B cell (primary cell): ENCODE measurements around the gene EID2B. TPM values are rescaled to one million over a fixed set of nuclear protein-coding genes. Genes with fewer than 3 reads are reported as not detected.
A peak's percentile ranks its signal among the peaks of the same experiment; 100 is the strongest.

ENCODE experiments used
- ATAC-seq: fragments of 200-7000 bp; cut with Tn5 transposase; one replicate; pipeline ENCODE4 v1.10.0; 2021; ENCODE audit warnings: low read depth, mild to moderate bottlenecking, moderate number of reproducible peaks, moderate library complexity
- CTCF ChIA-PET: fragments of 350-600 bp; sonication (Branson Sonifier 250); formaldehyde crosslinking; loops from one replicate; lab custom pipeline; 2021; ENCODE audit warnings: antibody characterized with exemption, inconsistent platforms; lab: Charles Lee
- POLR2A ChIA-PET: fragments of 350-600 bp; sonication (Branson Sonifier 250); formaldehyde crosslinking; loops from one replicate; lab custom pipeline; 2021; ENCODE audit warnings: antibody characterized with exemption; lab: Charles Lee
- DNase-seq: peaks from one replicate; pipeline ENCODE4 v3.0.0; 2013
- H2AFZ ChIP-seq: 2 replicates; pipeline ENCODE4 v1.6.1; 2012; ENCODE audit warnings: mild to moderate bottlenecking, low read depth, low read length; ENCODE audit not compliant: insufficient read depth, poor library complexity, severe bottlenecking
- H3K27ac ChIP-seq, 2 donors: 1 replicate in 1 of 2; 2 replicates in 1 of 2; pipeline ENCODE4 v1.5.1; 2012 to 2013; ENCODE audit warnings: low read length in 2 of 2, mild to moderate bottlenecking in 2 of 2, moderate library complexity in 1 of 2
- H3K27me3 ChIP-seq, 4 experiments: fragments of 200-600 bp in 1 of 4; sonication (generic) in 1 of 4; replicated peaks in 1 of 4; 1 replicate in 2 of 4; 2 replicates in 2 of 4; pipeline versions ENCODE4 v1.6.1 to v1.7.0; 2013 to 2016; ENCODE audit warnings: low read length in 3 of 4, mild to moderate bottlenecking in 2 of 4, mixed read lengths in 1 of 4, moderate library complexity in 1 of 4; ENCODE audit not compliant: insufficient read depth in 4 of 4, control insufficient read depth in 3 of 4; ENCODE audit errors: control extremely low read depth in 1 of 4
- H3K36me3 ChIP-seq, 2 experiments: replicated peaks in 1 of 2; 1 replicate in 1 of 2; 2 replicates in 1 of 2; pipeline versions ENCODE4 v1.6.1 to v1.7.1; 2013; ENCODE audit warnings: low read length in 1 of 2; ENCODE audit not compliant: insufficient read depth in 2 of 2, control insufficient read depth in 1 of 2; ENCODE audit errors: control extremely low read depth in 1 of 2, extremely low read depth in 1 of 2
- H3K4me1 ChIP-seq, 2 donors: fragments of 200-600 bp in 1 of 2; sonication (generic) in 1 of 2; 1 replicate in 1 of 2; 2 replicates in 1 of 2; pipeline versions ENCODE4 v1.5.1 to v1.6.1; 2013 to 2017; ENCODE audit warnings: low read length in 2 of 2; ENCODE audit not compliant: control insufficient read depth in 2 of 2, insufficient read depth in 2 of 2
- H3K4me2 ChIP-seq: replicated peaks from 2 replicates; pipeline ENCODE3; 2012; ENCODE audit warnings: mild to moderate bottlenecking, low read depth, low read length; ENCODE audit not compliant: poor library complexity, severe bottlenecking
- H3K4me3 ChIP-seq, 5 experiments: fragments of 200-600 bp in 1 of 5; sonication (generic) in 1 of 5; 1 replicate in 3 of 5; 2 replicates in 2 of 5; pipeline versions ENCODE4 v1.5.1 to v1.7.0; 2011 to 2016; ENCODE audit warnings: low read length in 4 of 5, mild to moderate bottlenecking in 4 of 5, low read depth in 2 of 5, control low read depth in 1 of 5, moderate library complexity in 1 of 5; ENCODE audit not compliant: insufficient read depth in 1 of 5; ENCODE audit errors: control extremely low read depth in 1 of 5, extremely low read depth in 1 of 5
- H3K79me2 ChIP-seq: fragments of 200-600 bp; sonication (generic); one replicate; pipeline ENCODE4 v1.6.0; 2016; ENCODE audit warnings: low read length; ENCODE audit not compliant: control insufficient read depth, insufficient read depth
- H3K9ac ChIP-seq: fragments of 200-600 bp; sonication (generic); 2 replicates; pipeline ENCODE4 v1.6.1; 2017; ENCODE audit warnings: mild to moderate bottlenecking, low read length, moderate library complexity
- H3K9me3 ChIP-seq, 3 donors: one replicate each; pipeline versions ENCODE4 v1.6.1 to v1.7.1; 2013; ENCODE audit warnings: low read length in 2 of 3; ENCODE audit not compliant: control insufficient read depth in 2 of 3, insufficient read depth in 1 of 3; ENCODE audit errors: control extremely low read depth in 1 of 3
- H4K20me1 ChIP-seq: 2 replicates; pipeline ENCODE4 v1.6.0; 2012; ENCODE audit warnings: mild to moderate bottlenecking, low read length; ENCODE audit not compliant: insufficient read depth, control insufficient read depth, poor library complexity, severe bottlenecking
- H3K27ac Mint-ChIP-seq: one replicate; pipeline ENCODE4 v1.8.0; 2021; ENCODE audit warnings: mixed read lengths
- H3K27me3 Mint-ChIP-seq: one replicate; pipeline ENCODE4 v1.8.0; 2021; ENCODE audit warnings: mixed read lengths
- H3K4me1 Mint-ChIP-seq: one replicate; pipeline ENCODE4 v1.8.0; 2021; ENCODE audit warnings: mixed read lengths
- H3K4me3 Mint-ChIP-seq: one replicate; pipeline ENCODE4 v1.8.0; 2021; ENCODE audit warnings: mixed read lengths
- H3K9me3 Mint-ChIP-seq: one replicate; pipeline ENCODE4 v1.8.0; 2022; ENCODE audit warnings: mixed read lengths; ENCODE audit not compliant: insufficient read depth
- EZH2 ChIP-seq: IDR thresholded peaks from 2 replicates; pipeline ENCODE4 v1.6.1; 2012; ENCODE audit warnings: borderline replicate concordance, low read depth, mild to moderate bottlenecking, moderate library complexity, low read length; ENCODE audit not compliant: insufficient read depth, poor library complexity, severe bottlenecking
- WGBS: methylation state at CpG from one replicate; pipeline ENCODE4 v1.1.5; 2013; ENCODE audit warnings: missing lambda C conversion rate; ENCODE audit not compliant: insufficient coverage; 5-methylcytosine and 5-hydroxymethylcytosine counted together
- intact Hi-C: fragments of 100-400 bp; cut with micrococcal nuclease; formaldehyde crosslinking; loops from one replicate; pipeline ENCODE4 v1.10.0; 2022
- polyA plus RNA-seq: library from polyadenylated mRNA; depleted of rRNA; stranded (reverse); fragments of >200 nt; gene quantifications from 2 replicates; pipeline ENCODE4 v1.2.3, GENCODE V29; 2012
- total RNA-seq, 2 donors: library from RNA; stranded (reverse); fragments of 120-200 nt in 1 of 2; gene quantifications; 1 replicate in 1 of 2; 2 replicates in 1 of 2; pipeline versions ENCODE4 v1.2.3 to v1.2.4, GENCODE V29; 2013 to 2022
- TF ChIP-seq, protein P1 (sequence below): fragments of 200-600 bp; IDR thresholded peaks from one replicate; pipeline ENCODE4 v1.8.0; 2022; ENCODE audit warnings: antibody characterized with exemption, mild to moderate bottlenecking

EID2B gene
- total and polyA plus RNA-seq, 2 donors (not counting 1 experiment from before 2014, with no cell fraction given) = 3.0 to 6.0 TPM

DNA sequence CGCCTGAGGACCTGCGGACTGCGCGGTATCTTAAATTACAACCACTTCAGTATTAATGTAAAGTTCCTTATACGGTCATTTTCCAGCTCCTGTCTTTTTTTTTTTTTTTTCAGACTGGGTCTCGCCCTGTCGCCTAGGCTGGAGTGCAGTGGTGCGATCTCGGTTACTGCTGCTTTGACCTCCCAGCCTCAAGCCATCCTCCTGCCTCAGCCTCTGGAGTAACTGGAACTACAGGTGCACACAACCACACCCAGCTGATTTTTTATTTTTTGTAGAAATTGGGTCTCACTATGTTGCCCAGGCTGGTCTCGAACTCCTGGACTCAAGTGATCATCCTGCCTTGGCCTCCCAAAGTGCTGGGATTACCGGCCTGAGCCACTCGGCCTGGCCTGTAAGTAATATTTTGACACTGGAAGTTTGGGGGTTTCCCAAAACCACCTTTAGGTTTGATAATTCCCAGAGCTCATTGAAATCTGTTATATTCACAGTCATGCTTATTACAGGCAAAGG lies 406 bp upstream of the EID2B start:
- Mint-ChIP-seq H3K4me1 (peaks cover 29% of the 10 kb centered on the region), H3K27me3 (no peaks in the 10 kb centered on the region), H3K4me3 (peak overlapping the region; percentile 96), H3K27ac (peak overlapping the region; percentile 92), H3K9me3 (no peaks in the 10 kb centered on the region)
- no peak for DNase-seq
- no peak for TF ChIP-seq EZH2
- TF ChIP-seq, protein P1, sequence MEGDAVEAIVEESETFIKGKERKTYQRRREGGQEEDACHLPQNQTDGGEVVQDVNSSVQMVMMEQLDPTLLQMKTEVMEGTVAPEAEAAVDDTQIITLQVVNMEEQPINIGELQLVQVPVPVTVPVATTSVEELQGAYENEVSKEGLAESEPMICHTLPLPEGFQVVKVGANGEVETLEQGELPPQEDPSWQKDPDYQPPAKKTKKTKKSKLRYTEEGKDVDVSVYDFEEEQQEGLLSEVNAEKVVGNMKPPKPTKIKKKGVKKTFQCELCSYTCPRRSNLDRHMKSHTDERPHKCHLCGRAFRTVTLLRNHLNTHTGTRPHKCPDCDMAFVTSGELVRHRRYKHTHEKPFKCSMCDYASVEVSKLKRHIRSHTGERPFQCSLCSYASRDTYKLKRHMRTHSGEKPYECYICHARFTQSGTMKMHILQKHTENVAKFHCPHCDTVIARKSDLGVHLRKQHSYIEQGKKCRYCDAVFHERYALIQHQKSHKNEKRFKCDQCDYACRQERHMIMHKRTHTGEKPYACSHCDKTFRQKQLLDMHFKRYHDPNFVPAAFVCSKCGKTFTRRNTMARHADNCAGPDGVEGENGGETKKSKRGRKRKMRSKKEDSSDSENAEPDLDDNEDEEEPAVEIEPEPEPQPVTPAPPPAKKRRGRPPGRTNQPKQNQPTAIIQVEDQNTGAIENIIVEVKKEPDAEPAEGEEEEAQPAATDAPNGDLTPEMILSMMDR = peak; percentile 53
- Histone ChIP-seq H2AFZ (peak overlapping the region; percentile 97), H3K9ac (peak overlapping the region; percentile 94), H3K27me3 (no peaks in the 10 kb centered on the region), H3K4me3 (peak overlapping the region in 4 of 5 experiments; percentile 75 to 98 (median 84)), H3K9me3 (no peaks in the 10 kb centered on the region), H3K36me3 (no peaks in the 10 kb centered on the region), H3K4me1 (peaks cover 13 to 14% of the 10 kb centered on the region in 2 donors), H3K79me2 (peaks cover 62% of the 10 kb centered on the region), H4K20me1 (no peaks in the 10 kb centered on the region), H3K27ac (peak overlapping the region in 1 of 2 donors; percentile 37), H3K4me2 (peak overlapping the region; percentile 95)
- intact Hi-C loops = loop anchor here (2.0 to 5.0 kb wide), 3 partner anchors 34 to 191 kb away; partner anchors contain the start of genes DLL3, MED29, PAF1 and SAMD4B
- no peak for ATAC-seq
- WGBS = 7% methylated on average over 3 of the region's 12 CpGs
- ChIA-PET POLR2A (no interaction called here), CTCF (interaction anchor here (0.6 to 3.5 kb wide), 21 partner anchors 10 to 483 kb away, joined by 3 to 40 read pairs (median 5); partner anchors contain the start of genes DLL3, PLEKHG2 and RPS16)

DNA sequence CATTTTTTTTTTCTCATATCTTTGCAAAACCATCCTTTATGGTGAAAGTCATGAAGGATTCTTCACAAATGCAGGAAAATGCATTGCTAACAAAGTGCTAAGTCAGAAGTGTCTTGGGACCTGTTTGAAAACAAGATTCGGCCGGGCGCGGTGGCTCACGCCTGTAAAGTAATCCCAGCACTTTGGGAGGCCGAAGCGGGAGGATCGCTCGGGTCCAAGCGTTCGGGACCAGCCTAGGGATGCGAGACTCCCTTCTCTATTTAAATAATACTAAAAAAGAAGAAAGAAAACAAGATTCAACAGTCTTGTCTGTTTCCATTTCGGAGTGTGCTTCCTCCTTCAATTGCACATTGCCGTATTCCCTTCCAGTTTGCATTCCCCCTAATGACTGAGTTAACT lies 819 bp downstream of the EID2B start:
- POLR2A ChIA-PET = interaction anchor here (0.6 kb wide), 1 partner anchor 770 kb away, joined by 4 read pairs; no protein-coding TSS in a partner anchor
- intact Hi-C loops = loop anchor here (1.0 to 5.0 kb wide), 11 partner anchors 8 to 422 kb away; partner anchors contain the start of genes DLL3, EID2, MED29 and PAF1
- CTCF ChIA-PET = interaction anchor here (0.6 to 3.5 kb wide), 12 partner anchors 11 to 421 kb away, joined by 3 to 40 read pairs (median 5); partner anchors contain the start of genes DLL3 and PLEKHG2
- Histone ChIP-seq H2AFZ (peak overlapping the region; percentile 97), H3K27me3 (no peaks in the 10 kb centered on the region), H3K36me3 (no peaks in the 10 kb centered on the region), H4K20me1 (no peaks in the 10 kb centered on the region), H3K4me1 (peaks cover 13 to 14% of the 10 kb centered on the region in 2 donors), H3K9me3 (no peaks in the 10 kb centered on the region), H3K9ac (peak overlapping the region; percentile 94), H3K79me2 (peaks cover 56% of the 10 kb centered on the region), H3K4me3 (peak overlapping the region; percentile 75 to 98 (median 78)), H3K4me2 (peak overlapping the region; percentile 95), H3K27ac (peak overlapping the region in 1 of 2 donors; percentile 83)
- Mint-ChIP-seq H3K4me3 (peak overlapping the region; percentile 96), H3K4me1 (peaks cover 22% of the 10 kb centered on the region), H3K27me3 (no peaks in the 10 kb centered on the region), H3K27ac (peak overlapping the region; percentile 78), H3K9me3 (no peaks in the 10 kb centered on the region)
- TF ChIP-seq EZH2 = no peak
- TF ChIP-seq, protein P1 = no peak
- DNase-seq (no peak), ATAC-seq (no peak)
- 56% methylated on average over 7 of the region's 14 CpGs for WGBS
